ENCODE data around the gene KRT1.

The KRT1 gene

GRCh38 chr12:52698651-52699340 lies 18.6 kb upstream of the KRT1 start:
- no peak for DNase-seq (ENCODE audit: low read depth)

GRCh38 chr12:52697058-52697582 lies 16.9 kb upstream of the KRT1 start:
- DNase-seq (ENCODE audit: low read depth): no peak

GRCh38 chr12:52696588-52696987 lies 16.4 kb upstream of the KRT1 start:
- DNase-seq (ENCODE audit: low read depth): no peak

DNA sequence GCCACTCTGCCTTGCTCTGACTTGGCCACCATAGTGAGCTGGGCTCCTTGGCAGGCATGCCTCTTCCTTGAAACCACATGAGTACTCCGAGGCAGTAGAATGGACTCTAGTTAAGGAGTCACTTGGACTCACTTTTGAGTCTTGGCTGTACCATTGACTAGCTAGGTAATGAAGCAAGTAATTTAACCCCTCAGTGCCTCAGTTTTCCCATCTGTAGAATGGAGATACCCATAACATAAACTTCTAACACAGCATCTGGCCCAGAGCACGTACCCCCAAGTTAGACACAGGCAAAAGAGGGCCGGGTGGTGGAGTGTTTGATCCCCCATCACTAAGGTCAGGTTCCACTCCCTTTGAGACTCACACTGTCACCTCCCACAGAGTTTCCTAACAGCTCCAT lies 14.8 kb upstream of the KRT1 start:
- DNase-seq (ENCODE audit: low read depth): no peak

GRCh38 chr12:52694151-52694550 lies 13.9 kb upstream of the KRT1 start:
- no peak for DNase-seq (ENCODE audit: low read depth)

GRCh38 chr12:52693261-52693660 lies 13.1 kb upstream of the KRT1 start:
- no peak for DNase-seq (ENCODE audit: low read depth)

DNA sequence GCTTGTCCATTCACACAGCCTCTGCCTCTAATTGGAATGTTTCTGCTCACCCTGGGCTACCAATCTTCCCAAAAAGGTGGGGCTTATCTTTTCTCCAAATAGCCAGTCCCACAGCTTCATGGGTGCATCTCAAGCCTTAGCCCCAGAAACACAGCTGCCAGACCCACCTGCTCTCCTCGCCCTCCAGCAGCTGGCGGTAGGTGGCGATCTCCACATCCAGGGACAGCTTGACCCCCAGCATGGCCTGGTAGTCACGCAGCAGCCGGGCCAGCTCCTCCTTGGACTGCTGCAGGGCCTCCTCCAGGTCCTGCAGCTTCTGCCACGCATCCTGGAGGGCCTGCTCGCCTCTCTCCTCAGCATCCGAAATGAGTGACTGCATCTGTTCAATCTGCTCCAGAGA lies 12.0 kb upstream of the KRT1 start:
- DNase-seq (ENCODE audit: low read depth): no peak

DNA sequence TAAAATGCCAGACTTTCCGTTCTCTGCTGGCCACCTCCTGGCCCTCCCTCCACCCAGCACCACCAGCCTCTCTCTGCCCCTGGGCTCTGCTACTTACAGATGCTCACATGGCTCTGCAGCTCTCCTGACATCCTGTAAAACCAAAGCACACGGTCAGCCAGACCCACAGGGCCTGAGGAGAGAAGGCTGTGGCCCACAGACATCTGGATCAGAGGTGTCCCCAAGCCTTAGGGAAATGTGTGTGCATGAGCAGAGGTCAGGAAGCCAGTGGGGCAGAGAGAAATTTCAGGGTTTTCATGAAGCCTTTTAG lies 11.6 kb upstream of the KRT1 start:
- no peak for DNase-seq (ENCODE audit: low read depth)

DNA sequence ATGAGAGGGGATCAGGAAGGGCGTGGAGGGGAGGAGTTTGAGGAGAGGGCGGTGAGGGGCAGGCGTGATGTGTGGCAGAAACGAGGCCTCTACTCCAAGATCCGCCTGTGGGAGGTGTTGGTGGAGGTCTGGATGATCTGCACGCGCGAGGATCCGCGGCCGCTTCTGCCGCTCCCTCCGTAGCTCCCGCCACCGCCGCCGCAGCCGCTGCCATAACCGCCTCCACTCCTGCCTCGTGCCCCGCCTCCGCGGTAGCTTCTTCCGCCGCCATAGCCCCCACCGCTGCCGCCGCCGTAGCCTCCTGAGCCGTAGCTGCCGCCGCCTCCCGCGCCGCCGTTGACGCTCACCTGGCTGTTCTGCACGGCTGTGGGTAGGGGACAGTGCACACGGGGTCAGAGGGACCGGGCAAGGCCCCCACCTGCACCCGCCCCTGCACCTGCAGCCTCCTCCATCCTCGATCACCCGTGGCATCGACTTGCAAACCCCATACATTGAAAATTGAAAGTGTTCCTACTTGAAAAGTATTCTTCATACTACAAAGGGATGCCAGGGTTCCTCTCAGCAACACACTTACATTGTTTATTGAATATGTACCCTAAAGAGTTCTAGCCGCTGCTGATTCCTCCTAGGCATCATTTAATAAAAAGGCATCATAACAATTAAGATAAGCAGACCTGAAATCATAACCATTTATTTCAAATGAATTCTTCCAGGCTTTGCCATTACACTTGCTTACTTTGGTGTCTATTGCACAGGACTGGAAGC lies 11.1 kb upstream of the KRT1 start:
- no peak for DNase-seq (ENCODE audit: low read depth)

GRCh38 chr12:52690351-52691075 lies 10.3 kb upstream of the KRT1 start:
- DNase-seq (ENCODE audit: low read depth): no peak

DNA sequence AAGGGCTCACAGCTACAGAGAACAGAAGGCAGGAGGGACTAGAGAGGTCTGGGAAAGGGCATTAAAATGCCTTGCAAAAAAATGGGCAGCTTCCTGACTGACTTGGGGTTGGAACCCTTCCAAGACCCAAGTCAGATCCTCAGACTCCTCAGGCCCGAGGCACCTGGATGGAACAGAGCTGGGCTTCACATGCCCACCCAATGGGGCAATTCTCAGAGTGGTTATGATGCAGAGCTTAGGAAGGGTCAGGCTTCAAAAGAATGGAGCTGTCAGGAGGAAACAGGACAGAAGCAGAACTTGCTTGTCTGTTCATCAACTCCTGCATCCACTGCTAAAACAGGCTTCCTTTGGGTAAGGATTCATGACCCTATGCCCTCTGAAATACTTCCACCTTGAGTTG lies 9.7 kb upstream of the KRT1 start:
- no peak for DNase-seq (ENCODE audit: low read depth)

DNA sequence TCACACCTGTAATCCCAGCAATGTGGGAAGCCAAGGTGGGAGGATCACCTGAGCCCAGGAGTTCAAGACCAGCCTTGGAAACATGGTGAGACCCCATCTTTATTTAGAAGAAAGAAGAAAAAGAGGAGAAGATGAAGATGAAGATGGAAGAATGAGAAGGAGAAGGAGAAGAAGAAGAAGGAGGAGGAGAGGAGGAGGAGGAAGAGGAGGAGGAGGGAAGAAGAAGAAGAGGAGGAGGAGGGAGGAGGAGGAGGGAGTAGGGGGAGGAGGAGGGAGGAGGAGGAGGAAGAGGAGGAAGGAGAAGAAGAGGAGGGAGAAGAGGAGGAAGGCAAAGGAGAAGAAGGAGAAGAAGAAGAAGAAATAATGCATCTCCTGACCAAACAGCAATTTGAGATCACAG lies 9.0 kb upstream of the KRT1 start:
- DNase-seq (ENCODE audit: low read depth): no peak

DNA sequence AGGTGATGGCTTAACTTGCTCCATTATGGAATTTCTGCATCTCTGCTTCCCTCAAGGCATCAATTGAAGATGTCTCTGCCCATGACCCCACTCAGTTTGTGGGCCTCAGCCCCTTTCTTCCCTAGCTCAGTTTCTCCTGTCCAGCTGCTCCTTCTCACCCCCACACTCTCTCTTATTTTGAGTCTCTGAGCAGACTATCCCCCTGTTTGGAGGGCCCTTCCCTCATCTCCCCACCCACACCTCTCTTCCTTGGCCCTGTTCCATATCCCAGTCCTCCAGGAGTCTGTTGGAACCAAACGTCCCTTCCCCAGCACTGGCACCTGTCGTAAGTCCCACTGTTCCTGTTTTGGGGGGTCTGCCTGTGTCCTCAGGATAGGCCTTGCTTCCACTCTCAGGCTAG lies 8.3 kb upstream of the KRT1 start:
- DNase-seq (ENCODE audit: low read depth): no peak

DNA sequence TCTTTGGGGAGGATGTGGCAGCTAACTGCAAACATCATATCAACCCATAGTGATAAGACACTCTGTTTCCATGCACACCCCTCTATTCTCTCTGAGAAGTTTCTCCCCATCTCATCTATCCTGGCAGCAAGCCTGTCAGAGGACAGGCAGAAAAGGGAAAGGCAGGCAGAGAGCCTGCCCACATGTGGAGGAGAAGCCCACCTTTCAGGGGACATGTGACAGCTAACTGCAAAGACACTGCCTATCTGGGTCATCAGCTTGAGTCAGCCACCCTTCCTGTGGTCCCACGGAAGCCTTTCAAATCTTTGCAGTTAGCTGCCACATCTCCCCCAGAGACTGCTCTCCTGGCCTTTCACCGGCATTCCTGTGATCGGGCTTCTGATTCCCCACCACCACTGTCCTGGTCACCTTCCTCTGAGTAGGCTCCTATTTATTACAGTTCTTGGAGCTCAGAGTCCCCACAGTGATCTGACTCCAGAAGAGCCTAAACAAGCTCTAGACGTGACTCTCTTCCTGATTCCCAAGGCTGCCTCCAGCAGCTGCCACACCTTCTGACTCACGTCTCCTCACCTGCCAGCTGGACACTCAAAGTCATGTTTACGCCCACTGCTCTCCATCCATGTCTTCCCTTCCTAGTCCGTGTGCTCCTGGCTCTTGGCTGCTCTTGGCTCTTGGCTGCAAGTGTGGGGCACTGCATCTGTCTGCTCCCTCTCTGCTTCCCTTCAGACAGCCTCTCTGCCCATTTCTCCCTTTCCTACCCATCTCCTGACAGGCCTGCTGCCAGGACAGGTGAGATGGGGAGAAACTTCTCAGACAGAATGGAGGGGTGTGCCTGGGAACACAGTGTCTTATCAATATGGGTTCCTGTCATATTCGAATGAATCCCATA lies 7.5 kb upstream of the KRT1 start:
- DNase-seq (ENCODE audit: low read depth): no peak

- no peak for DNase-seq (ENCODE audit: low read depth)
Measured at GRCh38 chr12:52686756-52687487, 6.7 kb upstream of the KRT1 start.

DNA sequence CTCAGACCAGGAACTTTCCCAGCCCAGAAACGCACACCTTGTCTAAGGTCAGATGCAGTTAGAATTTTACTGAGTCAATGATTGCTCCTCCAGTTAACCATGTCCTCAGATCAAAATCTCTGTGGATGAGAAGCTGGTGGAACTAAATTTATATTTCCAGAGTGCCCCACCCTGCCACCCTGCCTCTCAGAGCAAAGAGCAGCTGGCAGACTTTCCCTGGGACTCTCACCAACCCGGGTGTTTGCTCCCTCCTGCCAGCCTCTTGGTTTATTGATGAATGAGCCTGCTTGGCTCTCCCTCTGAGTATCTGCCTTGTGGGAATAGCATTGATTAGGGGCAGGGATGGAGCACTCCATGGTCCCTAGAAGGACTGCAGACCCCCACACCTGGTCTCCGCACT lies 5.9 kb upstream of the KRT1 start:
- DNase-seq (ENCODE audit: low read depth): no peak

- no peak for DNase-seq (ENCODE audit: low read depth)
Measured at GRCh38 chr12:52685406-52685890, 5.2 kb upstream of the KRT1 start.

GRCh38 chr12:52684431-52684830 lies 4.2 kb upstream of the KRT1 start:
- DNase-seq (ENCODE audit: low read depth): no peak

DNA sequence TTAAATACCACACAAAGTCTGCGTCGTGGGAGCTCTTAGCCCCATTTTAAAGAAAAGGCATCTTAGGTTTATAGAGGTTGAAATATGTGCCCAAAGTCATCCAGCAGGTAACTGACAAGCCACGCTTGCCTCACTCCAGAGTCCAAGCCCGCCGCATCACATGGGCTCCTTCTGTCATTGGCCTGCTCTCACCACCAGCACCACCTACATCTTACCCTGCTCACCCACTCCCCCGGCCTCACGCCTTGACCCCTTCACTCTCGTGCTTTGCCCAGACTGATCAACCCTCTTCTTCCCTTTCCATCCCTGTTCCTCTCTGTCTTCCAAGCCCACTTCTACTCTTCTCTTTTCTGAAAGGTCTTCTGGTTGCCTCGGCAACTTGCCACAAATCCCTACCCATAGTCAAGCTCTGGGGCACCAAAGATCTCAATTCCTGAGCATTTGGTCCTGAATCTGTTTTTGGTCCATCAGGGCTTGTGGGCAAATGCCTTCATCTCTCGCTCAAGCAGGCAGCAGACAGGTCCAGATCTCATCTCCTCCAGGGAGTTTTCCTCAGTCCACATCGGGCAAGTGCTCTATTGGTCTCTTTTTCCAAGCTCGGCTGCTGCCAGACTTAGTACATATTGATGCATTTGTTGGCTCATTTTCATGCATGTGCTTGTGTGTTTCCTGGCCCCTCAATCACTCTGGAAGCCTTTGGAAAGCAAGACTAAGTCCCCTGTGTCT lies 3.5 kb upstream of the KRT1 start:
- no peak for DNase-seq (ENCODE audit: low read depth)

DNA sequence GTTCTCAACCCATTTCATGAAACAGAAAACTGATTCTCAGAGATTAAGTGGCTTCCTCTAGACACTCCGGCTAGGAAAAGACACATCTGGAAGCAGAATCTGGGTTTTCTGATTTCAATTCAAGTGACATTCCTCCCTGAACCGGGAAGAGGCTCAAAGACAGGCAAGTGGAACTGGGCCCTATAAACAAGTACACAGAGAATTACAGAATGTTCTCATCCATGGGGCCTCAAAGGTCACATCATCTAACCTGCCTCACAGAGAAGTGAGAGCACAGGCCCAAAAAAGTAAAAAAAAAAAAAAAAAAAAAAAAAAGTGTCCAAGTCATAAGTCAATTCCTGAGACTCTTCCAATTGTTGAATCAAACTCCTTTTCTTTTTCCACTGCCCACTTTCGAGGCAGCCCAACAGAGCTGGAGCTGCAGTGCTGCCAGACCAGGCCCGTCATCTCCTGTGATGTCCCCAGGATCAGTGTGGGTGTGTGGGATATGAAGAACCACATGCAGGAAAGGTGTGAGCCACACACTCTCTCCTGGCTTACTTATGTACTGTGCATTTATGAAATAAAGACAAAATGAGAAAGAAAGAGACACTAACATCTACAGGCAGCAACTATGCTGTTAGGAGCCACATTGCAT lies 2.8 kb upstream of the KRT1 start:
- no peak for DNase-seq (ENCODE audit: low read depth)

Measured in fibroblast of the conjunctiva (primary cell).